ENCODE data around the gene MAS1. TPM values are rescaled to one million over a fixed set of nuclear protein-coding genes. Genes with fewer than 3 reads are reported as not detected.

Gene MAS1
- total and polyA plus RNA-seq, 10 of the 15 experiments (the other 5 are each of a cell fraction or from before 2014, with no cell fraction given), result under 0.01 to 0.08 TPM; not detected in 8

DNA sequence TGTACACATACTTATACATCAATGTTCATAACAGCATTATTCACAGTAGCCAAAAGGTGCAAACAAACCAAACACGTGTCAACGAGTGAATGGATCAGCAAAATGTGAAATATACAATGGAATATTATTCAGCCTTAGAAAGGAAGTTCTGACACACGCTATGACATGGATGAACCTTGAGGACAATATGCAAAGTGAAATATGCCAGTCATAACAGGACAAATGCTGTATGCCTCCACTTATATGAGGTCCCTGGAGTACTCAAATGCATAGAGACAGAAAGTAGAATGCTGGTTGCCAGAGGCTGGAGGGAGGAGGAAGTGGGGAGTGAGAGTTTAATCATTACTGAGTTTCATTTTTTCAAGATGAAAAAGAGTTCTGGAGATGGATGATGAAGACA, 40.3 kb downstream of the MAS1 start (continued):
- TF ChIP-seq FOS (IDR thresholded peaks at IDR 0.05; ENCODE audit: borderline replicate concordance, extremely low read depth, insufficient read length) (no peak), NR2F1 (conservative IDR thresholded peaks at IDR 0.05) (peak; percentile 86), NBN (IDR thresholded peaks at IDR 0.05) (peak; percentile 91), CBX5 (IDR thresholded peaks at IDR 0.05; ENCODE audit: low read depth) (no peak), RUNX3 (IDR thresholded peaks at IDR 0.05; ENCODE audit: low read length) (peak; percentile 89), GABPA (IDR thresholded peaks at IDR 0.05; ENCODE audit: low read depth) (no peak), ZNF24 (IDR thresholded peaks at IDR 0.05) (peak; percentile 75), CREM (IDR thresholded peaks at IDR 0.05; ENCODE audit: low read depth) (peak; percentile 80), YY1 (IDR thresholded peaks at IDR 0.05; ENCODE audit: low read depth, low read length) (no peak), SIN3A (IDR thresholded peaks at IDR 0.05; ENCODE audit: low read depth, low read length) (no peak), POLR2A (IDR thresholded peaks at IDR 0.05; ENCODE audit: low read depth, low read length) (no peak), POLR2AphosphoS5 (IDR thresholded peaks at IDR 0.05; ENCODE audit: low read length) (no peak), MYB (IDR thresholded peaks at IDR 0.05; ENCODE audit: borderline replicate concordance, low read depth, low read length) (no peak), YBX1 (IDR thresholded peaks at IDR 0.05) (no peak)
- TF ChIP-seq, protein P1, sequence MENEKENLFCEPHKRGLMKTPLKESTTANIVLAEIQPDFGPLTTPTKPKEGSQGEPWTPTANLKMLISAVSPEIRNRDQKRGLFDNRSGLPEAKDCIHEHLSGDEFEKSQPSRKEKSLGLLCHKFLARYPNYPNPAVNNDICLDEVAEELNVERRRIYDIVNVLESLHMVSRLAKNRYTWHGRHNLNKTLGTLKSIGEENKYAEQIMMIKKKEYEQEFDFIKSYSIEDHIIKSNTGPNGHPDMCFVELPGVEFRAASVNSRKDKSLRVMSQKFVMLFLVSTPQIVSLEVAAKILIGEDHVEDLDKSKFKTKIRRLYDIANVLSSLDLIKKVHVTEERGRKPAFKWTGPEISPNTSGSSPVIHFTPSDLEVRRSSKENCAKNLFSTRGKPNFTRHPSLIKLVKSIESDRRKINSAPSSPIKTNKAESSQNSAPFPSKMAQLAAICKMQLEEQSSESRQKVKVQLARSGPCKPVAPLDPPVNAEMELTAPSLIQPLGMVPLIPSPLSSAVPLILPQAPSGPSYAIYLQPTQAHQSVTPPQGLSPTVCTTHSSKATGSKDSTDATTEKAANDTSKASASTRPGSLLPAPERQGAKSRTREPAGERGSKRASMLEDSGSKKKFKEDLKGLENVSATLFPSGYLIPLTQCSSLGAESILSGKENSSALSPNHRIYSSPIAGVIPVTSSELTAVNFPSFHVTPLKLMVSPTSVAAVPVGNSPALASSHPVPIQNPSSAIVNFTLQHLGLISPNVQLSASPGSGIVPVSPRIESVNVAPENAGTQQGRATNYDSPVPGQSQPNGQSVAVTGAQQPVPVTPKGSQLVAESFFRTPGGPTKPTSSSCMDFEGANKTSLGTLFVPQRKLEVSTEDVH (IDR thresholded peaks at IDR 0.05; ENCODE audit: low read depth, partially characterized antibody), result no peak
- TF ChIP-seq, protein P2, sequence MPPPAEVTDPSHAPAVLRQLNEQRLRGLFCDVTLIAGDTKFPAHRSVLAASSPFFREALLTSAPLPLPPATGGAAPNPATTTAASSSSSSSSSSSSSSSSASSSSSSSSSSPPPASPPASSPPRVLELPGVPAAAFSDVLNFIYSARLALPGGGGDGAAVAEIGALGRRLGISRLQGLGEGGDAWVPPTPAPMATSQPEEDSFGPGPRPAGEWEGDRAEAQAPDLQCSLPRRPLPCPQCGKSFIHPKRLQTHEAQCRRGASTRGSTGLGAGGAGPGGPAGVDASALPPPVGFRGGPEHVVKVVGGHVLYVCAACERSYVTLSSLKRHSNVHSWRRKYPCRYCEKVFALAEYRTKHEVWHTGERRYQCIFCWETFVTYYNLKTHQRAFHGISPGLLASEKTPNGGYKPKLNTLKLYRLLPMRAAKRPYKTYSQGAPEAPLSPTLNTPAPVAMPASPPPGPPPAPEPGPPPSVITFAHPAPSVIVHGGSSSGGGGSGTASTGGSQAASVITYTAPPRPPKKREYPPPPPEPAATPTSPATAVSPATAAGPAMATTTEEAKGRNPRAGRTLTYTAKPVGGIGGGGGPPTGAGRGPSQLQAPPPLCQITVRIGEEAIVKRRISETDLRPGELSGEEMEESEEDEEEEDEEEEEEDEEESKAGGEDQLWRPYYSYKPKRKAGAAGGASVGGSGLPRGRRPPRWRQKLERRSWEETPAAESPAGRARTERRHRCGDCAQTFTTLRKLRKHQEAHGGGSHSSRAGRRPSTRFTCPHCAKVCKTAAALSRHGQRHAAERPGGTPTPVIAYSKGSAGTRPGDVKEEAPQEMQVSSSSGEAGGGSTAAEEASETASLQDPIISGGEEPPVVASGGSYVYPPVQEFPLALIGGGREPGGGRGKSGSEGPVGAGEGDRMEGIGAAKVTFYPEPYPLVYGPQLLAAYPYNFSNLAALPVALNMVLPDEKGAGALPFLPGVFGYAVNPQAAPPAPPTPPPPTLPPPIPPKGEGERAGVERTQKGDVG (CRISPR knock-in tag; IDR thresholded peaks at IDR 0.05), result no peak
- TF ChIP-seq, protein P3, sequence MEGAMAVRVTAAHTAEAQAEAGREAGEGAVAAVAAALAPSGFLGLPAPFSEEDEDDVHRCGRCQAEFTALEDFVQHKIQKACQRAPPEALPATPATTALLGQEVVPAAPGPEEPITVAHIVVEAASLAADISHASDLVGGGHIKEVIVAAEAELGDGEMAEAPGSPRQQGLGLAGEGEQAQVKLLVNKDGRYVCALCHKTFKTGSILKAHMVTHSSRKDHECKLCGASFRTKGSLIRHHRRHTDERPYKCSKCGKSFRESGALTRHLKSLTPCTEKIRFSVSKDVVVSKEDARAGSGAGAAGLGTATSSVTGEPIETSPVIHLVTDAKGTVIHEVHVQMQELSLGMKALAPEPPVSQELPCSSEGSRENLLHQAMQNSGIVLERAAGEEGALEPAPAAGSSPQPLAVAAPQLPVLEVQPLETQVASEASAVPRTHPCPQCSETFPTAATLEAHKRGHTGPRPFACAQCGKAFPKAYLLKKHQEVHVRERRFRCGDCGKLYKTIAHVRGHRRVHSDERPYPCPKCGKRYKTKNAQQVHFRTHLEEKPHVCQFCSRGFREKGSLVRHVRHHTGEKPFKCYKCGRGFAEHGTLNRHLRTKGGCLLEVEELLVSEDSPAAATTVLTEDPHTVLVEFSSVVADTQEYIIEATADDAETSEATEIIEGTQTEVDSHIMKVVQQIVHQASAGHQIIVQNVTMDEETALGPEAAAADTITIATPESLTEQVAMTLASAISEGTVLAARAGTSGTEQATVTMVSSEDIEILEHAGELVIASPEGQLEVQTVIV (IDR thresholded peaks at IDR 0.05; ENCODE audit: borderline replicate concordance, partially characterized antibody), result no peak
- TF ChIP-seq, protein P4, sequence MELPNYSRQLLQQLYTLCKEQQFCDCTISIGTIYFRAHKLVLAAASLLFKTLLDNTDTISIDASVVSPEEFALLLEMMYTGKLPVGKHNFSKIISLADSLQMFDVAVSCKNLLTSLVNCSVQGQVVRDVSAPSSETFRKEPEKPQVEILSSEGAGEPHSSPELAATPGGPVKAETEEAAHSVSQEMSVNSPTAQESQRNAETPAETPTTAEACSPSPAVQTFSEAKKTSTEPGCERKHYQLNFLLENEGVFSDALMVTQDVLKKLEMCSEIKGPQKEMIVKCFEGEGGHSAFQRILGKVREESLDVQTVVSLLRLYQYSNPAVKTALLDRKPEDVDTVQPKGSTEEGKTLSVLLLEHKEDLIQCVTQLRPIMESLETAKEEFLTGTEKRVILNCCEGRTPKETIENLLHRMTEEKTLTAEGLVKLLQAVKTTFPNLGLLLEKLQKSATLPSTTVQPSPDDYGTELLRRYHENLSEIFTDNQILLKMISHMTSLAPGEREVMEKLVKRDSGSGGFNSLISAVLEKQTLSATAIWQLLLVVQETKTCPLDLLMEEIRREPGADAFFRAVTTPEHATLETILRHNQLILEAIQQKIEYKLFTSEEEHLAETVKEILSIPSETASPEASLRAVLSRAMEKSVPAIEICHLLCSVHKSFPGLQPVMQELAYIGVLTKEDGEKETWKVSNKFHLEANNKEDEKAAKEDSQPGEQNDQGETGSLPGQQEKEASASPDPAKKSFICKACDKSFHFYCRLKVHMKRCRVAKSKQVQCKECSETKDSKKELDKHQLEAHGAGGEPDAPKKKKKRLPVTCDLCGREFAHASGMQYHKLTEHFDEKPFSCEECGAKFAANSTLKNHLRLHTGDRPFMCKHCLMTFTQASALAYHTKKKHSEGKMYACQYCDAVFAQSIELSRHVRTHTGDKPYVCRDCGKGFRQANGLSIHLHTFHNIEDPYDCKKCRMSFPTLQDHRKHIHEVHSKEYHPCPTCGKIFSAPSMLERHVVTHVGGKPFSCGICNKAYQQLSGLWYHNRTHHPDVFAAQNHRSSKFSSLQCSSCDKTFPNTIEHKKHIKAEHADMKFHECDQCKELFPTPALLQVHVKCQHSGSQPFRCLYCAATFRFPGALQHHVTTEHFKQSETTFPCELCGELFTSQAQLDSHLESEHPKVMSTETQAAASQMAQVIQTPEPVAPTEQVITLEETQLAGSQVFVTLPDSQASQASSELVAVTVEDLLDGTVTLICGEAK (IDR thresholded peaks at IDR 0.05; ENCODE audit: borderline replicate concordance), result no peak

All from GM12878 (cell line).